Inflammatory macrophage treated with lipopolysaccharide for 1 hour (primary cell): Measurements from ENCODE around the gene TRAK1.

ENCODE experiments used
- DNase-seq, 2 donors: peaks; one replicate each; pipeline ENCODE4 v3.0.0-alpha.2; 2020 to 2022

Gene TRAK1

DNA sequence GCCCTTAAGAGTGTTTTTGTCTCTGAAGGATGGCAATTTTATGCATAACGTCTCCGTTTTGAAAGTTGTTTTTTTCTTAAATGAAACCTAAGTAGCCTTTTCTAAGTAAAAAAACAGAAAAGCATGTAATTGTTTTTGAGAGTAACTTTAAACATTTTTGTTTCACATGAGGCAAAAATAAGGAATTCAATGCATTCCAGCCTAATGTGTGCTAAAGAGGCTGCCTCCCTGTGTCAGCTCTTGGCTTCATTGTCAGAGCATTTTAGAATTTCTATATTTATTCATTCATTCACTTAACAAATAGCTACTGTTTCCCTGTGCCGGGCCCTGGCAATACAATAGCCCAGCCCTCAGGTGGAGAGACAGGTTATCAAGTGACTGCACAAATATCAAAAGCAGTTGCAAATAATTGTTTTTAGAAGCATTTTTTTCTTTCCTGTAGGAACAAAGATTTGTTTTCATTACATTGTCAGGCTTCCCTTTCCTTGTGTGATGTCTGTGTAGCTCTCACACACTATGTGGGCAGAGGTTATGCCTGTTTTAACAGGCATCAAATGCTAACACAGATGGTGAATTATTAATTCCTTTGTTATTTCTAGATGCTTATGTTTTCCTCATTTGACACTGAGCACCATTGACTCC is 93.0 kb downstream of the TRAK1 start:
- DNase-seq: no peak

- no peak for DNase-seq
Measured at GRCh38 chr3:42184651-42185443, 93.7 kb downstream of the TRAK1 start.

DNA sequence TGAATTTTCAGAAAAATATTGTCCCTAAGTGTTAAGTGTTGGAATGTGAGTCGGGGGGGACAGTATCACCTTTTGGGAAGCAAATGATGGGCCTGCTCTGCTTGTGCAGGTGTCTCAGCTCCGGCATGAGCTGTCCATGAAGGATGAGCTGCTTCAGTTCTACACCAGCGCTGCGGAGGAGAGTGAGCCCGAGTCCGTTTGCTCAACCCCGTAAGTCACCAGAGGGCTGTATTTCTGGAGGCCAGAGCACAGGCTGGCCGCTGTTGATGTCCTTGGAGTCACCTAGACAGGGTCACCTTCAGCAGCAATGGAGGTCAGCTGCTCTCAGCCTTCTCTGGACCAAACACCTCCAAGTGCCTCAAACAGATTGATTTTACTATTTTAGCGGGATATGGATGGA is 96.8 kb downstream of the TRAK1 start:
- no peak for DNase-seq

- DNase-seq: no peak
Measured at GRCh38 chr3:42188376-42188775, 97.2 kb downstream of the TRAK1 start.

- DNase-seq: no peak
Measured at GRCh38 chr3:42189001-42189460, 97.9 kb downstream of the TRAK1 start.

GRCh38 chr3:42189736-42190135 is 98.6 kb downstream of the TRAK1 start:
- DNase-seq: no peak

GRCh38 chr3:42190701-42191442 is 99.7 kb downstream of the TRAK1 start:
- DNase-seq: peak; percentile 21 to 78

DNA sequence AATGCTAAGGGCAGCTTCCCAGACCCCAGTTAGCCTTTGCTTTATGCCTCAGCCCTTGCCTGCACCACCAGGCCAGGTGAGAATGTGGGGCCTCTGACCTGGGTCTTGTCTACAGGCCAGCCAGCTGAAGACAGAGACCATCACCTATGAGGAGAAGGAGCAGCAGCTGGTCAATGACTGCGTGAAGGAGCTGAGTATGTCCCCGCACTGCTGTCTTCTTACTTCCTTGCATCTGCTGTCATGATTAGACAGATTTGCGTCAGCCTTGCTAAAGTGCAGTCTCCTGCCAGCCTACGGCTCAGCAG is 100.2 kb downstream of the TRAK1 start:
- peak in 1 of 2 donors; percentile 4 for DNase-seq

- peak; percentile 84 to 96 for DNase-seq
Measured at GRCh38 chr3:42192334-42193200, 101.4 kb downstream of the TRAK1 start.

GRCh38 chr3:42194943-42195510 is 103.9 kb downstream of the TRAK1 start:
- no peak for DNase-seq

GRCh38 chr3:42195879-42196330 is 104.7 kb downstream of the TRAK1 start:
- DNase-seq: no peak

DNA sequence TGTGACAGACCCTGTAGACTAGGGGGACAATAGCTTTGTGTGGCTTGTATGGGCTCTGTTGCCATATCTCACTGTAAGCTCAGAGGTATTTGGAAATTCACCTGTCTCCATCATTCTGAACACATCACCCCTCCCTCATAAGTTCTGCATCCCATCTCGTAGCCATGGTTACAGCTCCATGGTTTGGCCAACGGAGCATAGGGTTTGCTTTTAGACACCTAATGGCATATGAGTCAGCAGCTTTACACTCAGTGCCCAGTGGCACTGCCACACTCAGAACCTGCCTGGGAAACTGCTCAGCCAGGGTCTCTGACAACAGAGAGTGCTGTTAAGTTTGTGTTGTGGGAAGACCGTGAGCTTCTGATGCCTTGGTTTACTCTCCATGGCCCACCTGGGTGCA is 107.6 kb downstream of the TRAK1 start:
- no peak for DNase-seq

- no peak for DNase-seq
Measured at GRCh38 chr3:42202217-42202865, 111.2 kb downstream of the TRAK1 start.

DNA sequence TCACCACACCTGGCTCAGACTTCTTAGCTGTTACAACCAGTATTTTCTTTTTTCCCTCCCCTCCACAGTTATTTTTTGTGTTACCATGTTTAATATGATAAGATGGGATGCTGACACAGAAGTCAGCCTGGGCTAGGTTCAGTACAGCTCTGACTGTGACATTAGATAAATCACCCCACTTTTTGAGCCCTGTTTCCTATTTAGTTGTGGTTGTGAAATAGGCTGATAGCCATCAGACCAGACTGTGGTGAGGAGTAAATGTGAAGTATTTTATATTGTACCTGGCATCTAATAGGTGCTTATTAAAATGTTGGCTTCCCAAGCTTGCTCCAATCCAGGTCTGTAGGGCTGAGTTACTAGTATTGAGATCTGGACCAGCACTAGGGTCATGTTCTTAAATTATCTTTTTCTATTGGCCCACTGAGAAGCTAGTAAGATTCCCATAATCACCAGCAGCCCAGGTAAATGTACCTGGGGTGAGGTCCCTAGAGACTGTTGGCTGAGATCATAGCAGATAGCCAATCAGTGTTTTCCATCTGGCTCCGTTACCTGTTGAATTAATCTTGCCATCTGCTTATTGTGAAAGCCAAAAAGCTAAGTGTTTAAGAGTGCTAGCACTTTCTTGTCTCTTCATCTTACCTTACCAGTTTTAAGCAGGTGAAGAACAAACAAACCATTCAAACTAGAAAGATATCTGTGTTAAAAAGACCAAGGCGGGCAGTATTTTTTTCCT is 113.9 kb downstream of the TRAK1 start:
- DNase-seq: no peak

GRCh38 chr3:42205800-42206514 is 114.8 kb downstream of the TRAK1 start:
- DNase-seq: no peak

GRCh38 chr3:42209917-42210316 is 118.8 kb downstream of the TRAK1 start:
- DNase-seq: no peak

GRCh38 chr3:42210726-42211125 is 119.6 kb downstream of the TRAK1 start:
- no peak for DNase-seq

DNA sequence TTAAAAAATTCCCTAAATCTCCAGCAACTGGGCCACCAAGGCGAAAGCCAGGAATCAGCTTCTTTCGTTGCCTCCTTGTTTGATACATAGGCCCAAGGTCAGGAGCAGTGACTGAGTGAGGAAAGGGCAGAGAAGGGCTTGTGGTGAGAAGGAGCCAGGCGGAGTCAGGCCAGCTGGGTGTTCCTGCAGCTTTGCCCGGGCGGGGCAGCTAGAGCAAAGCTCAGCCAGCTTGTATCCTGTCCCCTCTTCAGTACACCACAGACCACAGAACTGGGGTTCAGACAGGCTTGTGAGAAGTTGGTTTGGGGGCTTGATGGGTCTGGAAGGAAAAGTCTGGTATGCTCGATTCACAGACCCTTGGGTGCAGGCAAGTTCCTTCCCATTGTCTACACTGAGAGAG is 122.3 kb downstream of the TRAK1 start:
- no peak for DNase-seq

GRCh38 chr3:42214064-42214463 is 122.9 kb downstream of the TRAK1 start:
- DNase-seq: no peak

DNA sequence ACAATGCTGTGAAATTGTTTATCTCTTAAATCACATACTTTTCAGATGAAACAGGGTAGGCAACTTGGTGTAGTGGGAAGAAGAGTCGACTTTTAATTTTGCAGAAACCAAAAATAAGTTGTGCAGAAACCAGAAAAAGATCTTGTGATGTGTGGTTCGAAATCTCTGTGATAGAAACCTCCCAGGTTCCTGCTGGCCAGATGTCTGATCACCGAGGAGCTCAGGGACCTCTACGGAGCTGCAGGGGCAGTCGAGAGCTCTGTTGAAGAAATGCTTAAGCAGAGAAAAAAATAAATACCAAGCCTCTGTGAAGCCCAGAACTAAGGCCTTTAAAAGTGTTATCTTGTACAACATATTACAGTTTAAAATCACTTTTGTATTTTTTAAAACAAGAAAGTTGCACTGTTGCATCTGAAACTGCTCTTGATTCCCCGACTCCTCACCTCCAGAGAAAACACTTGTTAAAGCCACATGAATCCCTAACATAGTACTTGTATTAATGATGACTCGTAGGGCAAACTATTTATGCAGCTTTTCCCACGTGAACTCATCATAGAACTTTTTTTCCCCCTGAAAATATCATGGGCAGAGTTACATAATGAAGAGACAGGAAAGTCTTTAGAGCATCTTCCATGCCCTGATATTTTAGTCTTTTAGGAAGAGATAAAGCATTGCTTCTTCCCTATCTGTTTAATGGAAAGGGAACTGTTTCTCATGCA is 123.6 kb downstream of the TRAK1 start:
- DNase-seq: no peak
